H1 (cell line): ENCODE results near the gene HDHD3. TPM values are rescaled to one million over a fixed set of nuclear protein-coding genes. Genes with fewer than 3 reads are reported as not detected.

Experiments
- CTCF ChIA-PET: fragments of 300-600 bp; sonication (Branson Sonifier 250); formaldehyde crosslinking; loops from one replicate; lab custom pipeline; 2021; ENCODE audit not compliant: partially characterized antibody; lab: Charles Lee
- POLR2A ChIA-PET: fragments of 300-600 bp; sonication (Branson Sonifier 250); formaldehyde crosslinking; loops from one replicate; lab custom pipeline; 2021; ENCODE audit warnings: inconsistent platforms; ENCODE audit not compliant: partially characterized antibody; lab: Charles Lee
- DNase-seq, 2 experiments: peaks; one replicate each; pipeline versions ENCODE4 v3.0.0 to v3.0.0-alpha.2; 2010 to 2022; ENCODE audit warnings: low spot score in 2 of 2, low read depth in 1 of 2, mixed read lengths in 1 of 2
- FAIRE-seq: peaks from 2 replicates; lab custom pipeline; 2011; peaks lifted over from hg19 to GRCh38; lab: Jason Lieb, UNC
- H2AFZ ChIP-seq: 2 replicates; pipeline ENCODE4 v1.8.1; 2012; ENCODE audit warnings: low read length, inconsistent platforms
- H2AK5ac ChIP-seq: 2 replicates; pipeline ENCODE4 v1.6.1; 2013; ENCODE audit warnings: low read depth, low read length
- H2BK120ac ChIP-seq: replicated peaks from 2 replicates; pipeline ENCODE3; 2013; ENCODE audit warnings: low read depth, low read length, inconsistent platforms
- H2BK12ac ChIP-seq: 2 replicates; pipeline ENCODE4 v1.6.1; 2013; ENCODE audit warnings: low read depth, low read length
- H2BK15ac ChIP-seq: 2 replicates; pipeline ENCODE4 v1.6.1; 2013; ENCODE audit warnings: low read length
- H2BK20ac ChIP-seq: 2 replicates; pipeline ENCODE4 v1.6.1; 2013; ENCODE audit warnings: low read length
- H2BK5ac ChIP-seq: 2 replicates; pipeline ENCODE4 v1.6.1; 2013; ENCODE audit warnings: low read depth, low read length
- H3K14ac ChIP-seq: 2 replicates; pipeline ENCODE4 v1.6.1; 2013; ENCODE audit warnings: inconsistent platforms; ENCODE audit not compliant: insufficient read length
- H3K18ac ChIP-seq: 2 replicates; pipeline ENCODE4 v1.6.1; 2013; ENCODE audit warnings: low read length; ENCODE audit errors: extremely low read depth
- H3K23ac ChIP-seq: 2 replicates; pipeline ENCODE4 v1.6.1; 2013; ENCODE audit warnings: inconsistent platforms; ENCODE audit not compliant: insufficient read length
- H3K23me2 ChIP-seq: 2 replicates; pipeline ENCODE4 v1.6.1; 2013; ENCODE audit warnings: low read depth, low read length
- H3K27ac ChIP-seq: 2 replicates; pipeline ENCODE4 v1.6.1; 2011; ENCODE audit warnings: low read depth, low read length, inconsistent platforms
- H3K27me3 ChIP-seq, 4 experiments: replicated peaks in 1 of 4; 1 replicate in 1 of 4; 2 replicates in 3 of 4; pipeline versions ENCODE4 v1.6.1 to v1.8.1; 2011 to 2013; ENCODE audit warnings: low read length in 3 of 4, mild to moderate bottlenecking in 3 of 4, inconsistent platforms in 2 of 4, mixed read lengths in 2 of 4, moderate library complexity in 1 of 4; ENCODE audit not compliant: control insufficient read depth in 3 of 4, insufficient read depth in 3 of 4; ENCODE audit errors: extremely low read depth in 1 of 4
- H3K36me3 ChIP-seq, 4 experiments: 2 replicates each; pipeline versions ENCODE4 v1.6.1 to v1.8.1; 2011 to 2013; ENCODE audit warnings: mild to moderate bottlenecking in 4 of 4, low read length in 3 of 4, moderate library complexity in 2 of 4, control low read depth in 1 of 4, inconsistent platforms in 1 of 4; ENCODE audit not compliant: insufficient read depth in 4 of 4, control insufficient read depth in 2 of 4
- H3K4ac ChIP-seq: replicated peaks from 2 replicates; pipeline ENCODE3; 2013; ENCODE audit warnings: low read length, low read depth, mixed read lengths, inconsistent platforms; ENCODE audit not compliant: insufficient read length
- H3K4me1 ChIP-seq, 4 experiments: replicated peaks in 1 of 4; 1 replicate in 1 of 4; 2 replicates in 3 of 4; pipeline versions ENCODE4 v1.6.1 to v1.8.1; 2011 to 2013; ENCODE audit warnings: low read length in 3 of 4, inconsistent platforms in 2 of 4, mixed read lengths in 1 of 4; ENCODE audit not compliant: insufficient read depth in 4 of 4, control insufficient read depth in 3 of 4
- H3K4me2 ChIP-seq, 2 experiments: 2 replicates each; pipeline versions ENCODE4 v1.6.1 to v1.8.1; 2011 to 2013; ENCODE audit warnings: low read depth in 2 of 2, low read length in 2 of 2, control low read depth in 1 of 2, inconsistent platforms in 1 of 2, mild to moderate bottlenecking in 1 of 2; ENCODE audit not compliant: insufficient read depth in 1 of 2
- H3K4me3 ChIP-seq, 4 experiments: fragments of 200-600, 300-600 bp in 1 of 4; sonication (generic), shearing (Covaris generic), sonication (Bioruptor Twin) in 1 of 4; 2 replicates each; pipeline versions ENCODE4 v1.5.1 to v1.8.1; 2011 to 2016; ENCODE audit warnings: low read length in 4 of 4, low read depth in 3 of 4, control low read depth in 2 of 4, inconsistent platforms in 2 of 4, mild to moderate bottlenecking in 2 of 4, mixed read lengths in 1 of 4, moderate library complexity in 1 of 4; ENCODE audit not compliant: insufficient read depth in 2 of 4; ENCODE audit errors: extremely low read depth in 1 of 4
- H3K56ac ChIP-seq: replicated peaks from 2 replicates; pipeline ENCODE3; 2013; ENCODE audit warnings: low read depth, mild to moderate bottlenecking, mixed read lengths, low read length, inconsistent platforms; ENCODE audit not compliant: insufficient read length
- H3K79me1 ChIP-seq: 2 replicates; pipeline ENCODE4 v1.6.1; 2013; ENCODE audit warnings: low read depth, low read length, control low read depth
- H3K79me2 ChIP-seq, 2 experiments: 2 replicates each; pipeline versions ENCODE4 v1.6.1 to v1.8.1; 2012 to 2013; ENCODE audit warnings: low read length in 2 of 2, mild to moderate bottlenecking in 2 of 2, inconsistent platforms in 1 of 2; ENCODE audit not compliant: insufficient read depth in 2 of 2, control insufficient read depth in 1 of 2
- H3K9ac ChIP-seq, 4 experiments: replicated peaks in 1 of 4; 1 replicate in 1 of 4; 2 replicates in 3 of 4; pipeline versions ENCODE4 v1.6.1 to v1.8.1; 2011 to 2013; ENCODE audit warnings: low read depth in 3 of 4, low read length in 3 of 4, control low read depth in 2 of 4, mild to moderate bottlenecking in 2 of 4, moderate library complexity in 2 of 4, inconsistent platforms in 1 of 4; ENCODE audit errors: extremely low read depth in 1 of 4
- H3K9me3 ChIP-seq, 2 experiments: 2 replicates each; pipeline versions ENCODE4 v1.6.1 to v1.8.1; 2012 to 2013; ENCODE audit warnings: mild to moderate bottlenecking in 2 of 2, moderate library complexity in 2 of 2, control low read depth in 1 of 2, inconsistent platforms in 1 of 2, low read depth in 1 of 2, low read length in 1 of 2, mixed read lengths in 1 of 2; ENCODE audit not compliant: insufficient read depth in 2 of 2
- H4K20me1 ChIP-seq, 2 experiments: replicated peaks in 1 of 2; 2 replicates each; pipeline versions ENCODE3 to v1.8.1; 2011 to 2013; ENCODE audit warnings: inconsistent platforms in 2 of 2, low read length in 2 of 2, mild to moderate bottlenecking in 1 of 2; ENCODE audit not compliant: insufficient read depth in 2 of 2, control insufficient read depth in 1 of 2
- H4K5ac ChIP-seq: 2 replicates; pipeline ENCODE4 v1.6.1; 2013; ENCODE audit warnings: low read length, low read depth, mixed read lengths, inconsistent platforms; ENCODE audit not compliant: insufficient read length
- H4K8ac ChIP-seq: 2 replicates; pipeline ENCODE4 v1.8.0; 2013; ENCODE audit warnings: mild to moderate bottlenecking, moderate library complexity, low read length, inconsistent platforms; ENCODE audit not compliant: insufficient read depth; ENCODE audit errors: extremely low read depth
- H4K91ac ChIP-seq: replicated peaks from 2 replicates; pipeline ENCODE3; 2013; ENCODE audit warnings: low read length, mixed read lengths, inconsistent platforms; ENCODE audit not compliant: insufficient read length
- CBX5 ChIP-seq: fragments of 300-800, 300-1000 bp; sonication (generic); IDR thresholded peaks from 2 replicates; pipeline ENCODE4 v1.7.1; 2016; ENCODE audit warnings: antibody characterized with exemption, low read length, low read depth
- CHD1 ChIP-seq: IDR thresholded peaks from 2 replicates; pipeline ENCODE4 v1.6.1; 2012; ENCODE audit warnings: low read depth, low read length, improper control_type of control experiment
- CREB1 ChIP-seq: IDR thresholded peaks from 2 replicates; pipeline ENCODE4 v1.6.1; 2012; ENCODE audit warnings: inconsistent platforms
- EZH2 ChIP-seq: fragments of 200-600 bp; sonication (generic); IDR thresholded peaks from 2 replicates; pipeline ENCODE4 v1.7.1; 2012; ENCODE audit warnings: low read depth, mild to moderate bottlenecking, moderate library complexity, low read length, inconsistent platforms; ENCODE audit not compliant: severe bottlenecking
- JUND ChIP-seq: IDR thresholded peaks from 2 replicates; pipeline ENCODE4 v1.6.1; 2011; ENCODE audit warnings: mild to moderate bottlenecking, improper control_type of control experiment, low read length
- KDM5A ChIP-seq: fragments of 200-600 bp; IDR thresholded peaks from 2 replicates; pipeline ENCODE4 v1.7.1; 2012; ENCODE audit warnings: mild to moderate bottlenecking, low read length, inconsistent platforms, mixed read lengths
- PHF8 ChIP-seq: fragments of 200-600 bp; sonication (generic); conservative IDR thresholded peaks from 2 replicates; pipeline ENCODE4 v1.7.1; 2012; ENCODE audit warnings: low read depth, mild to moderate bottlenecking, inconsistent platforms, low read length, moderate library complexity
- RNF2 ChIP-seq: fragments of 200-900, 300-1000 bp; sonication (generic); IDR thresholded peaks from 2 replicates; pipeline ENCODE4 v1.7.1; 2016; ENCODE audit warnings: borderline replicate concordance, low read depth, mild to moderate bottlenecking, antibody characterized with exemption, low read length; ENCODE audit not compliant: poor library complexity, severe bottlenecking; ENCODE audit errors: missing control alignments
- RXRA ChIP-seq: IDR thresholded peaks from 2 replicates; pipeline ENCODE4 v1.6.1; 2011; ENCODE audit warnings: low read depth, mild to moderate bottlenecking, low read length, moderate library complexity; ENCODE audit not compliant: insufficient read depth
- SAP30 ChIP-seq: fragments of 300-600 bp; sonication (generic); IDR thresholded peaks from 2 replicates; pipeline ENCODE4 v1.7.1; 2012; ENCODE audit warnings: low read length, moderate library complexity, mild to moderate bottlenecking, inconsistent platforms; ENCODE audit not compliant: insufficient read depth, insufficient replicate concordance
- SIN3A ChIP-seq, 2 experiments: IDR thresholded peaks in 1 of 2; conservative IDR thresholded peaks in 1 of 2; 2 replicates each; pipeline ENCODE4 v1.6.1; 2011 to 2012; ENCODE audit warnings: low read length in 2 of 2, improper control_type of control experiment in 1 of 2, low read depth in 1 of 2, mild to moderate bottlenecking in 1 of 2
- TAF1 ChIP-seq: IDR thresholded peaks from 2 replicates; pipeline ENCODE4 v1.6.1; 2011; ENCODE audit warnings: mild to moderate bottlenecking, low read depth, low read length
- YY1 ChIP-seq: IDR thresholded peaks from 2 replicates; pipeline ENCODE4 v1.6.1; 2011; ENCODE audit warnings: low read depth, mild to moderate bottlenecking, low read length
- WGBS, 2 experiments: shearing (Covaris generic) in 1 of 2; methylation state at CpG; one replicate each; pipeline versions ENCODE4 v1.1.6 to v1.1.7; 2013 to 2015; ENCODE audit warnings: low lambda C conversion rate in 2 of 2, mixed read lengths in 2 of 2, inconsistent platforms in 1 of 2, low coverage in 1 of 2, missing lambda C conversion rate in 1 of 2; ENCODE audit not compliant: insufficient replicate concordance in 2 of 2, insufficient coverage in 1 of 2, insufficient read length in 1 of 2; ENCODE audit errors: extremely low coverage in 1 of 2, missing lambda C conversion rate in 1 of 2; 5-methylcytosine and 5-hydroxymethylcytosine counted together
- polyA plus RNA-seq, 7 experiments: library from polyadenylated mRNA; depleted of rRNA in 3 of 7; stranded (reverse) in 5 of 7; unstranded in 2 of 7; fragments of >200 nt in 5 of 7; fragments of 200-250 nt in 2 of 7; gene quantifications; 1 replicate in 5 of 7; 2 replicates in 1 of 7; 4 replicates in 1 of 7; pipeline versions ENCODE4 v1.2.1 to v1.2.3, GENCODE V29; 2011 to 2013; ENCODE audit warnings: missing spikeins in 2 of 7, mixed read lengths in 2 of 7
- total RNA-seq: library from RNA; stranded (reverse); fragmentation: NEBNext Ultra II Directional; extraction: Animal tissue kit (Norgen Biotek cat#: 25700); gene quantifications from 2 replicates; pipeline ENCODE4 v1.2.1, GENCODE V29; 2021

HDHD3 gene
- total and polyA plus RNA-seq, 2 of the 8 experiments (the other 6 are each of a cell fraction or from before 2014, with no cell fraction given): 12.1 to 25.3 TPM

GRCh38 chr9:113352006-113352405 is 24.8 kb downstream of the HDHD3 start:
- Histone ChIP-seq H3K18ac (no peak overlapping the region), H3K9me3 (no peaks in the 10 kb centered on the region), H3K27me3 (peaks cover 0 to 14% (median 2%) of the 10 kb centered on the region in 4 experiments; a peak in 5 of 7 replicates), H3K4me2 (no peak overlapping the region), H2BK5ac (no peak overlapping the region), H3K56ac (no peak overlapping the region), H4K5ac (no peak overlapping the region), H2BK20ac (no peak overlapping the region), H3K79me2 (no peaks in the 10 kb centered on the region), H4K8ac (no peak overlapping the region), H3K4me3 (no peak overlapping the region), H3K14ac (no peak overlapping the region), H3K27ac (no peak overlapping the region), H2BK15ac (no peak overlapping the region), H2AK5ac (no peak overlapping the region; the same call in 1 of the 2 replicates), H4K20me1 (peaks cover 0 to 2% of the 10 kb centered on the region in 2 experiments), H2BK120ac (no peak overlapping the region), H2AFZ (no peak overlapping the region), H3K79me1 (no peaks in the 10 kb centered on the region; the same call in none of the 2 replicates), H3K4me1 (peaks cover 5 to 14% (median 10%) of the 10 kb centered on the region in 4 experiments), H4K91ac (no peak overlapping the region), H3K23ac (no peak overlapping the region), H3K9ac (no peak overlapping the region), H3K36me3 (no peaks in the 10 kb centered on the region), H2BK12ac (no peak overlapping the region), H3K4ac (no peak overlapping the region), H3K23me2 (peaks cover 11% of the 10 kb centered on the region; the same call in 1 of the 2 replicates)
- POLR2A ChIA-PET: interaction anchor here (1.2 to 2.8 kb wide), 2 partner anchors 12 to 19 kb away, joined by 3 to 11 read pairs; partner anchors contain the start of gene WDR31
- FAIRE-seq: no peak
- CTCF ChIA-PET: interaction anchor here (1.5 to 4.0 kb wide), 3 partner anchors 11 to 39 kb away, joined by 3 to 12 read pairs (median 10); partner anchors contain the start of gene WDR31
- no peak for DNase-seq
- no peak for TF ChIP-seq SAP30
- no peak for TF ChIP-seq CREB1
- TF ChIP-seq CHD1: no peak
- no peak for TF ChIP-seq SIN3A (conservative IDR thresholded peaks at IDR 0.05 in 1 of 2, IDR thresholded peaks at IDR 0.05 in 1 of 2; ENCODE audit: low read depth in 1 of 2, low read length in 2 of 2)
- no peak for TF ChIP-seq TAF1
- no peak for TF ChIP-seq RXRA
- TF ChIP-seq KDM5A: no peak
- no peak for TF ChIP-seq EZH2
- no peak for TF ChIP-seq RNF2
- TF ChIP-seq YY1: no peak
- TF ChIP-seq PHF8: no peak
- no peak for TF ChIP-seq CBX5
- TF ChIP-seq JUND: no peak
- 75% methylated on average over 6 of the region's 6 CpGs; no CpG with 5 or more reads in 1 of the 2 experiments for WGBS, 2 experiments
